HPDE6-E6E7 (cell line): ENCODE data around the gene GNAO1.
A peak's percentile ranks its signal among the peaks of the same experiment; 100 is the strongest.

Experiments
- DNase-seq: peaks from one replicate; pipeline ENCODE4 v3.0.0; 2011; ENCODE audit warnings: missing footprints; ENCODE audit errors: extremely low spot score

The GNAO1 gene

DNA sequence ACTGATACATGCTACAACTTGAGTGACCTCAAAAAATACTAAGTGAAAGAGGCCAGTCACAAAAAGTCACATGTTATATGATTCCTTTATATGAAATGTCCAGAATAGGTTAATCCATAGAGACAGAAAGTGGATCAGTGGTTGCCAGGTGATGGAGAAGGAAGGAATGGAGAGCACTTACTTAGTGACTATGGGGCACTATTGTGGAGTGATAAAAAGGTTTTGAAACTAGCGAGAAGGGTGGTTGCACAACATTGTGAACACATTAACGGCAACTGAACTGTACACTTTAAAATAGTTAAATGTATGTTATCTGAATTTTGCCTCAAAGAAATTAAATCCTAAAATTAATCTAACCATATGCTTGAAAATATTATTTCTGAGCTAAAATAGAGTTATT, 208.2 kb downstream of the GNAO1 start:
- DNase-seq, result no peak

DNA sequence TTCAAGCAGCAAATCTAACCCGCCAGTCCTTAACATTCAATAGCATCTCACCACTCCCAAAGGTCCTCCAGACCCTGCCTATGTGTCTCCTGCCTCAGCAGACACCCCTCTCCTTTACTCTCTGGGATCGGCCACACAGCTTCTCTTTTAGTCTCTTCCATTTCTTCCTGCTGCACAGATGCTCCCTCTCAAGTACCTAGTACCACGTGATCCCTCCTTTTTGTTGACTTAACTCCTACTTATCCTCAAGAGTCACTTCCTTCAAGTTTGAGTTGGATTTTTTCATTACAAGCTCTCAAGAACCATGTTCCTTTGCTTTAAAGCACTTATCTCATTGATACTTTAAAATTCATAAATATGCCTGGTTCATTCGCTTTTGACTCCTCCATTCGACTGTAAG, 209.2 kb downstream of the GNAO1 start:
- no peak for DNase-seq

DNA sequence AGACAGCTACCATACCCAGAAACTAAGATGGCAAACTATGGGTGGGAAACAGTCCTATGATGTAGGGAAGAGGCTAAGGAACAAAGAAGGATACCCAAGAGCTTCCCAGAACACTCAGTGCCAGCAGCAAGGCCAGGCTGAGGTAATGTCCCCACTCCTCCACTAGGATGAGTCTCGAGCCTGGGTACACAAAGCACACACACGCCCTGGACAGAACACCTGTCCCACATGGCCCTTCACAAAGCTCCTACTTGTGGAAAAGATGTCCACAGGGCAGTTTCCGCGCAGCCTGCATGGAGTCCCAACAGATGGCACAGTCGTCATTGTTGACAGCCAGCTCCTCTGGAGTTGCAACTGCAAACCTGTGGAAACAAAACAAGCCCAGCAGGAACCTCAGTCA, 210.2 kb downstream of the GNAO1 start:
- peak; percentile 39 for DNase-seq

DNA sequence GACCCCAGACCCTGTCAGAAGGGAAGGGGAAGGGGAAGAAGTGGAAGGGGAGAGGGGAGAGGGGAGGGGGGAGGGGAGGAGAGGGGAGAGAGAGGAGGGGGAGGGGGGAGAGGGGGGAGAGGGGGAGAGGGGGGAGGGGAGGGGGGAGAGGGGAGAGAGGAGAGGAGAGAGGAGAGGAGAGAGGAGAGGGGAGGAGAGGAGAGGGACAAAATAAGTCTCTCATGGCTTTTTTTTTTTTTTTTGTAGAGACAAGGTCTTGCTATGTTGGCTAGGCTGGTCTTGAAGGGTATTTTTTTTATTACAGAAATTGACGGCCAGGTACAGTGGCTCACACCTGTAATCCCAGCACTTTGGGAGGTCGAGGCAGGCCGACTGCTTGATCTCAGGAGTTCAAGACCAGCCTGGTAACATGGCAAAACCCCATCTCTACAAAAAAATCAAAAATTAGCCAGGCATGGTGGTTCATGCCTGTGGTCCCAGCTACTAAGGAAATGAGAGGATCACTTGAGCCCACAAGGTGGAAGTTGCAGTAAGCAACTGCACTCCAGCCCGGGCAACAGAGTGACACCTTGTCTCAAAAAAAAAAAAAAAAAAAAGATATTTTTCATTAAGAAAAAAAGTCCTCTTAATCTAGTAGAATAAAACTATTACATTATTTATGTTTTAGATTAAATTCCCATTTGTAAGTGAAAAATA, 214.8 kb downstream of the GNAO1 start:
- DNase-seq, result no peak
